Inferior parietal cortex (tissue), 1 donor: ENCODE measurements around the gene LAMB3.
A peak's percentile ranks its signal among the peaks of the same experiment; 100 is the strongest.

ENCODE experiments used
- DNase-seq: peaks from one replicate; pipeline ENCODE4 v3.0.0-alpha.2; 2016; ENCODE audit errors: extremely low spot score

The LAMB3 gene

GRCh38 chr1:209633335-209633997, 18.8 kb downstream of the LAMB3 start:
- DNase-seq = no peak

GRCh38 chr1:209630383-209631225, 21.6 kb downstream of the LAMB3 start:
- DNase-seq = no peak

GRCh38 chr1:209629621-209630382, 22.4 kb downstream of the LAMB3 start:
- peak; percentile 52 for DNase-seq

- DNase-seq = no peak
These were observed 23.5 kb downstream of the LAMB3 start for GRCh38 chr1:209628618-209629299.

GRCh38 chr1:209627732-209628196, 24.5 kb downstream of the LAMB3 start:
- DNase-seq = peak; percentile 93

- no peak for DNase-seq
These were observed 25.0 kb downstream of the LAMB3 start for GRCh38 chr1:209627027-209627731.

- no peak for DNase-seq
These were observed 25.7 kb downstream of the LAMB3 start for GRCh38 chr1:209626346-209627026.

- no peak for DNase-seq
These were observed 26.4 kb downstream of the LAMB3 start for GRCh38 chr1:209625791-209626285.

- no peak for DNase-seq
These were observed 27.4 kb downstream of the LAMB3 start for GRCh38 chr1:209624558-209625549.

GRCh38 chr1:209622841-209623829, 29.1 kb downstream of the LAMB3 start:
- DNase-seq = no peak

GRCh38 chr1:209621741-209622655, 30.2 kb downstream of the LAMB3 start:
- DNase-seq = no peak

GRCh38 chr1:209621286-209621685, 30.9 kb downstream of the LAMB3 start:
- DNase-seq = no peak

- DNase-seq = no peak
These were observed 31.7 kb downstream of the LAMB3 start for GRCh38 chr1:209620487-209620884.

- no peak for DNase-seq
These were observed 32.3 kb downstream of the LAMB3 start for GRCh38 chr1:209619696-209620486.

GRCh38 chr1:209618756-209619420, 33.3 kb downstream of the LAMB3 start:
- peak; percentile 74 for DNase-seq
